K562 (cell line): ENCODE results near the gene GHRH. TPM values are rescaled to one million over a fixed set of nuclear protein-coding genes. Genes with fewer than 3 reads are reported as not detected.

Source experiments
- ATAC-seq: fragments of 200-7000 bp; cut with Tn5 transposase; 3 replicates; pipeline ENCODE4 v1.9.1; 2020; ENCODE audit warnings: moderate library complexity
- BruUV-seq: library from RNA; stranded (reverse); fragments of 400-500 nt; replicated peaks from 2 replicates; lab custom pipeline; 2021; lab: Mats Ljungman, UMichigan
- CTCF ChIA-PET: fragments of 300-600 bp; formaldehyde crosslinking; extraction: SDS; loops from one replicate; lab custom pipeline; 2021; ENCODE audit warnings: low intra/inter-chr PET ratio; lab: Yijun Ruan, JAX
- POLR2A ChIA-PET: fragments of 300-600, 350-650 bp; sonication (Branson Sonifier 250); formaldehyde crosslinking; extraction: SDS; loops from one replicate; lab custom pipeline; 2021; ENCODE audit warnings: antibody characterized with exemption, inconsistent platforms; lab: Yijun Ruan, JAX
- DNase-seq, 4 experiments: peaks; one replicate each; pipeline versions ENCODE4 v3.0.0 to v3.0.0-alpha.2; 2011 to 2018; ENCODE audit warnings: low spot score in 3 of 4, mixed read lengths in 3 of 4; ENCODE audit errors: extremely low read depth in 1 of 4
- FAIRE-seq: peaks from 2 replicates; lab custom pipeline; 2011; peaks lifted over from hg19 to GRCh38; lab: Jason Lieb, UNC
- H2AFZ ChIP-seq: 2 replicates; pipeline ENCODE4 v1.6.0; 2011; ENCODE audit warnings: low read depth, low read length, control low read depth, inconsistent platforms
- H3K27ac ChIP-seq: fragments of 200-600 bp; 3 replicates; pipeline ENCODE4 v1.8.0; 2011; ENCODE audit warnings: low read depth, mild to moderate bottlenecking, control low read depth, inconsistent platforms, low read length, moderate library complexity, mixed read lengths; ENCODE audit errors: extremely low read depth
- H3K27me3 ChIP-seq, 2 experiments: fragments of 300-600 bp in 1 of 2; 2 replicates in 1 of 2; 3 replicates in 1 of 2; pipeline versions ENCODE4 v1.6.0 to v1.8.0; 2011; ENCODE audit warnings: inconsistent platforms in 2 of 2, low read length in 2 of 2, mild to moderate bottlenecking in 1 of 2, mixed read lengths in 1 of 2, moderate library complexity in 1 of 2; ENCODE audit not compliant: control insufficient read depth in 2 of 2, insufficient read depth in 2 of 2
- H3K36me3 ChIP-seq: fragments of 300-600 bp; 3 replicates; pipeline ENCODE4 v1.8.0; 2011; ENCODE audit warnings: mild to moderate bottlenecking, low read length, inconsistent platforms; ENCODE audit not compliant: control insufficient read depth, insufficient read depth
- H3K4me1 ChIP-seq, 2 experiments: fragments of 200-600 bp in 1 of 2; replicated peaks in 1 of 2; 2 replicates in 1 of 2; 3 replicates in 1 of 2; pipeline versions ENCODE4 v1.5.1 to v1.8.0; 2011; ENCODE audit warnings: inconsistent platforms in 2 of 2, low read length in 2 of 2, mild to moderate bottlenecking in 1 of 2, mixed read lengths in 1 of 2, moderate library complexity in 1 of 2; ENCODE audit not compliant: control insufficient read depth in 2 of 2, insufficient read depth in 2 of 2
- H3K4me2 ChIP-seq: 2 replicates; pipeline ENCODE4 v1.6.1; 2011; ENCODE audit warnings: low read length, control low read depth, inconsistent platforms, mixed read lengths; ENCODE audit not compliant: insufficient read depth
- H3K4me3 ChIP-seq: fragments of 200-600 bp; sonication (generic), shearing (Covaris generic); 2 replicates; pipeline ENCODE4 v1.5.1; 2016; ENCODE audit warnings: control low read depth, inconsistent platforms
- H3K79me2 ChIP-seq: fragments of 200-600 bp; 3 replicates; pipeline ENCODE4 v1.8.0; 2011; ENCODE audit warnings: low read length, inconsistent platforms; ENCODE audit not compliant: control insufficient read depth, insufficient read depth
- H3K9ac ChIP-seq, 2 experiments: 2 replicates each; pipeline versions ENCODE4 v1.6.0 to v1.6.1; 2011; ENCODE audit warnings: low read depth in 2 of 2, low read length in 2 of 2, control low read depth in 1 of 2, inconsistent platforms in 1 of 2, mild to moderate bottlenecking in 1 of 2, mixed read lengths in 1 of 2; ENCODE audit not compliant: insufficient read depth in 1 of 2
- H3K9me1 ChIP-seq: one replicate; pipeline ENCODE4 v1.6.0; 2011; ENCODE audit warnings: inconsistent platforms, mild to moderate bottlenecking, low read length, moderate library complexity; ENCODE audit not compliant: control insufficient read depth, insufficient read depth
- H3K9me3 ChIP-seq: replicated peaks from 2 replicates; pipeline ENCODE4 v1.5.1; 2011; ENCODE audit warnings: low read depth, low read length, inconsistent platforms; ENCODE audit not compliant: control insufficient read depth, insufficient read depth
- H4K20me1 ChIP-seq: replicated peaks from 2 replicates; pipeline ENCODE4 v1.6.1; 2011; ENCODE audit warnings: low read length, inconsistent platforms, mixed read lengths; ENCODE audit not compliant: control insufficient read depth, insufficient read depth
- ARID4B ChIP-seq: sonication (generic); formaldehyde crosslinking; IDR thresholded peaks from 2 replicates; pipeline ENCODE4 v1.8.0; 2022; ENCODE audit warnings: mild to moderate bottlenecking, missing genetic modification reagents
- ATF4 ChIP-seq: fragments of 450-650 bp; formaldehyde crosslinking; IDR thresholded peaks from 2 replicates; pipeline ENCODE4 v1.4.0; 2022; ENCODE audit warnings: mild to moderate bottlenecking, moderate library complexity
- CHD4 ChIP-seq: fragments of 200-600 bp; sonication (generic); IDR thresholded peaks from 3 replicates; pipeline ENCODE4 v1.6.1; 2012; ENCODE audit warnings: low read depth, mild to moderate bottlenecking, mixed read lengths, low read length, inconsistent platforms; ENCODE audit not compliant: insufficient read depth, insufficient replicate concordance, poor library complexity, severe bottlenecking
- DPF2 ChIP-seq: fragments of 450-650 bp; IDR thresholded peaks from 2 replicates; pipeline ENCODE4 v1.6.1; 2016
- ELK1 ChIP-seq: sonication (generic); formaldehyde crosslinking; IDR thresholded peaks from 2 replicates; pipeline ENCODE4 v1.8.1; 2022; ENCODE audit warnings: missing genetic modification reagents
- HDAC8 ChIP-seq: fragments of 450-650 bp; IDR thresholded peaks from 2 replicates; pipeline ENCODE4 v1.6.1; 2016; ENCODE audit warnings: mild to moderate bottlenecking, missing genetic modification characterization, moderate library complexity, missing compliant biosample characterization
- MCM3 ChIP-seq: fragments of 450-650 bp; IDR thresholded peaks from 2 replicates; pipeline ENCODE4 v1.6.1; 2016
- POLR2A ChIP-seq: fragments of 450-650 bp; conservative IDR thresholded peaks from 2 replicates; pipeline ENCODE4 v1.6.1; 2016
- PTRF ChIP-seq: fragments of 450-650 bp; IDR thresholded peaks from 2 replicates; pipeline ENCODE4 v1.6.1; 2016; ENCODE audit warnings: mild to moderate bottlenecking, missing genetic modification characterization, missing compliant biosample characterization
- TAL1 ChIP-seq: fragments of 450-650 bp; IDR thresholded peaks from 2 replicates; pipeline ENCODE4 v1.6.1; 2016; ENCODE audit warnings: mild to moderate bottlenecking
- TARDBP ChIP-seq: fragments of 450-650 bp; IDR thresholded peaks from 2 replicates; pipeline ENCODE4 v1.6.1; 2016
- TGIF2 ChIP-seq: sonication (generic); formaldehyde crosslinking; IDR thresholded peaks from 2 replicates; pipeline ENCODE4 v1.8.1; 2022; ENCODE audit warnings: mild to moderate bottlenecking, missing genetic modification reagents, moderate library complexity
- TOE1 ChIP-seq, 2 experiments: fragments of 450-650 bp in 1 of 2; sonication (generic) in 1 of 2; formaldehyde crosslinking in 1 of 2; IDR thresholded peaks; 2 replicates each; pipeline versions ENCODE4 v1.7.1 to v1.8.0; 2016 to 2022; ENCODE audit warnings: borderline replicate concordance in 2 of 2, mild to moderate bottlenecking in 2 of 2, antibody characterized with exemption in 1 of 2, inconsistent platforms in 1 of 2, low read depth in 1 of 2, missing genetic modification reagents in 1 of 2, moderate library complexity in 1 of 2
- ZFPM2 ChIP-seq: fragments of 250-450 bp; sonication (Bioruptor Pico); IDR thresholded peaks from 2 replicates; pipeline ENCODE4 v1.5.1; 2022; ENCODE audit warnings: mild to moderate bottlenecking
- ZNF253 ChIP-seq: fragments of 250-450 bp; sonication (Bioruptor Pico); conservative IDR thresholded peaks from 2 replicates; pipeline ENCODE4 v1.6.1; 2021; ENCODE audit warnings: mild to moderate bottlenecking
- ZNF398 ChIP-seq: fragments of 250-450 bp; sonication (Bioruptor Pico); IDR thresholded peaks from 2 replicates; pipeline ENCODE4 v1.8.0; 2021; ENCODE audit warnings: moderate library complexity, mild to moderate bottlenecking, inconsistent platforms
- WGBS: fragments of 100-300 bp; shearing (Covaris generic); methylation state at CpG from one replicate; pipeline ENCODE4 v1.1.6; 2016; ENCODE audit warnings: low coverage, mixed read lengths; ENCODE audit not compliant: insufficient coverage; ENCODE audit errors: missing lambda C conversion rate; 5-methylcytosine and 5-hydroxymethylcytosine counted together
- in situ Hi-C: fragments of 300-500 bp; cut with MboI; formaldehyde crosslinking; loops from 4 replicates; pipeline ENCODE4 v1.15.0; 2018; ENCODE audit warnings: inconsistent platforms, mixed read lengths
- intact Hi-C: fragments of 100-400 bp; cut with micrococcal nuclease; formaldehyde crosslinking; loops from 2 replicates; pipeline ENCODE4 v1.14.2; 2022
- polyA plus RNA-seq, 8 experiments: library from polyadenylated mRNA; depleted of rRNA in 4 of 8; stranded (reverse) in 5 of 8; unstranded in 3 of 8; fragments of >200 nt; fragmentation: Nextera tagmentation in 2 of 8; fragmentation: Illumina TruSeq in 1 of 8; extraction: Ambion mirVana in 2 of 8; extraction: Trizol in 1 of 8; gene quantifications; 2 replicates each; pipeline versions ENCODE4 v1.2.1 to v1.2.3, GENCODE V29; 2011 to 2014; ENCODE audit warnings: inconsistent platforms in 1 of 8, missing spikeins in 1 of 8
- total RNA-seq, 7 experiments: library from RNA; depleted of rRNA in 6 of 7; stranded (reverse); fragments of >200 nt in 6 of 7; fragmentation: Illumina TruSeq in 2 of 7; extraction: Trizol in 2 of 7; gene quantifications; 2 replicates each; pipeline versions ENCODE4 v1.2.1 to v1.2.3, GENCODE V29; 2011 to 2021; ENCODE audit warnings: low replicate concordance in 1 of 7

Gene GHRH
- total and polyA plus RNA-seq, 9 of the 15 experiments (the other 6 are each of a cell fraction or from before 2014, with no cell fraction given): not detected

- peaks cover 8 to 24% of the 10 kb centered on the region in 2 experiments; a peak in 3 of 5 replicates for H3K4me1 ChIP-seq
- TF ChIP-seq ATF4: no peak
- no peak for TF ChIP-seq ZNF398
- TF ChIP-seq TOE1 (IDR thresholded peaks at IDR 0.05; ENCODE audit: borderline replicate concordance): no peak
- TF ChIP-seq TOE1 (CRISPR knock-in tag; IDR thresholded peaks at IDR 0.05; ENCODE audit: borderline replicate concordance, low read depth): no peak
- no peak for TF ChIP-seq TARDBP
- no peak for TF ChIP-seq ZFPM2 (CRISPR knock-in tag)
- no peak for TF ChIP-seq ELK1
- TF ChIP-seq TAL1: no peak
- TF ChIP-seq PTRF: no peak
- TF ChIP-seq DPF2: no peak
- no peak for TF ChIP-seq ARID4B (CRISPR knock-in tag)
- no peak for TF ChIP-seq POLR2A
- no peak for TF ChIP-seq ZNF253 (CRISPR knock-in tag)
- no peak for TF ChIP-seq HDAC8 (tag)
- no peak for TF ChIP-seq TGIF2 (CRISPR knock-in tag)
- TF ChIP-seq MCM3: no peak
- TF ChIP-seq CHD4: no peak
Measured at GRCh38 chr20:37296371-37296770, 34.8 kb upstream of the GHRH start.

More at GRCh38 chr20:37296371-37296770, 34.8 kb upstream of the GHRH start:
- in situ Hi-C loops (no loop called here), intact Hi-C loops (no loop called here)
- no peak overlapping the region for H3K27ac ChIP-seq
- peaks cover 80% of the 10 kb centered on the region for H3K79me2 ChIP-seq
- H3K9me1 ChIP-seq: no peaks in the 10 kb centered on the region
- H3K27me3 ChIP-seq: no peaks in the 10 kb centered on the region
- ChIA-PET POLR2A (interaction anchor here (0.6 kb wide), 1 partner anchor 814 kb away, joined by 3 read pairs; no protein-coding TSS in a partner anchor), CTCF (no interaction called here)
- H3K4me2 ChIP-seq: no peak overlapping the region
- no TSS peak for BruUV-seq
- 38% methylated on average over 2 of the region's 2 CpGs for WGBS
- H2AFZ ChIP-seq: no peak overlapping the region
- FAIRE-seq: no peak
- peaks cover 59% of the 10 kb centered on the region for H3K36me3 ChIP-seq
- DNase-seq: no peak
- no peak for ATAC-seq
- H3K9ac ChIP-seq: no peak overlapping the region
- H3K9me3 ChIP-seq: peaks cover 3% of the 10 kb centered on the region; the same call in 1 of the 2 replicates
- H4K20me1 ChIP-seq: no peaks in the 10 kb centered on the region
- no peak overlapping the region for H3K4me3 ChIP-seq
